HEK293T (cell line): ENCODE measurements around the gene SPX.

Experiments
- ARNT ChIP-seq: fragments of 450-650 bp; IDR thresholded peaks from 2 replicates; pipeline ENCODE4 v1.6.1; 2017; ENCODE audit warnings: mild to moderate bottlenecking
- BHLHE40 ChIP-seq: fragments of 450-650 bp; IDR thresholded peaks from 2 replicates; pipeline ENCODE4 v1.6.1; 2016; ENCODE audit warnings: mild to moderate bottlenecking, moderate library complexity, borderline replicate concordance
- FOXA1 ChIP-seq: fragments of 450-650 bp; IDR thresholded peaks from 2 replicates; pipeline ENCODE4 v1.6.1; 2016; ENCODE audit warnings: mild to moderate bottlenecking
- LEF1 ChIP-seq: fragments of 450-650 bp; IDR thresholded peaks from 2 replicates; pipeline ENCODE4 v1.6.1; 2017; ENCODE audit warnings: mild to moderate bottlenecking, borderline replicate concordance
- NFRKB ChIP-seq: fragments of 450-650 bp; IDR thresholded peaks from 2 replicates; pipeline ENCODE4 v1.6.1; 2016; ENCODE audit warnings: mild to moderate bottlenecking, moderate library complexity
- SP1 ChIP-seq: fragments of 450-650 bp; IDR thresholded peaks from 2 replicates; pipeline ENCODE4 v1.6.1; 2017

GRCh38 chr12:21502164-21502496 is 24.0 kb upstream of the SPX start:
- TF ChIP-seq SP1 = no peak
- TF ChIP-seq BHLHE40 = no peak
- no peak for TF ChIP-seq FOXA1
- no peak for TF ChIP-seq ARNT
- TF ChIP-seq NFRKB = no peak
- TF ChIP-seq LEF1 = no peak
